ENCODE measurements around the gene SEMA3F. TPM values are rescaled to one million over a fixed set of nuclear protein-coding genes. Genes with fewer than 3 reads are reported as not detected.

Gene SEMA3F
- total RNA-seq, 1 experiment from 2014 or later, result 40.5 TPM

- peaks cover 25% of the 10 kb centered on the region for H3K36me3 ChIP-seq (replicated peaks; ENCODE audit: control insufficient read depth, insufficient read depth, low read length)
- no peak for DNase-seq
- no peaks in the 10 kb centered on the region for H3K27me3 ChIP-seq (ENCODE audit: control insufficient read depth, insufficient read depth, low read length)
- H3K4me3 ChIP-seq (ENCODE audit: insufficient read depth, low read depth, low read length), result no peak overlapping the region
Measured at GRCh38 chr3:50182533-50183099, 27.5 kb downstream of the SEMA3F start.

GRCh38 chr3:50183755-50184154 lies 28.6 kb downstream of the SEMA3F start:
- no peak for DNase-seq
- Histone ChIP-seq H3K4me3 (ENCODE audit: insufficient read depth, low read depth, low read length) (no peak overlapping the region), H3K27me3 (ENCODE audit: control insufficient read depth, insufficient read depth, low read length) (no peaks in the 10 kb centered on the region), H3K36me3 (replicated peaks; ENCODE audit: control insufficient read depth, insufficient read depth, low read length) (peaks cover 25% of the 10 kb centered on the region)

- no peak for DNase-seq
- Histone ChIP-seq H3K4me3 (ENCODE audit: insufficient read depth, low read depth, low read length) (no peak overlapping the region), H3K36me3 (replicated peaks; ENCODE audit: control insufficient read depth, insufficient read depth, low read length) (peaks cover 25% of the 10 kb centered on the region), H3K27me3 (ENCODE audit: control insufficient read depth, insufficient read depth, low read length) (no peaks in the 10 kb centered on the region)
Measured at GRCh38 chr3:50184242-50184978, 29.3 kb downstream of the SEMA3F start.

- no peak overlapping the region for H3K4me3 ChIP-seq (ENCODE audit: insufficient read depth, low read depth, low read length)
- H3K27me3 ChIP-seq (ENCODE audit: control insufficient read depth, insufficient read depth, low read length), result no peaks in the 10 kb centered on the region
- H3K36me3 ChIP-seq (replicated peaks; ENCODE audit: control insufficient read depth, insufficient read depth, low read length), result peaks cover 25% of the 10 kb centered on the region
Measured at GRCh38 chr3:50185230-50185629, 30.1 kb downstream of the SEMA3F start.

GRCh38 chr3:50186096-50186495 lies 31.0 kb downstream of the SEMA3F start:
- Histone ChIP-seq H3K36me3 (replicated peaks; ENCODE audit: control insufficient read depth, insufficient read depth, low read length) (peaks cover 25% of the 10 kb centered on the region), H3K27me3 (ENCODE audit: control insufficient read depth, insufficient read depth, low read length) (no peaks in the 10 kb centered on the region), H3K4me3 (ENCODE audit: insufficient read depth, low read depth, low read length) (no peak overlapping the region)
- DNase-seq, result no peak

More at GRCh38 chr3:50185230-50185629, 30.1 kb downstream of the SEMA3F start:
- DNase-seq, result no peak

GRCh38 chr3:50187750-50188149 lies 32.6 kb downstream of the SEMA3F start:
- Histone ChIP-seq H3K36me3 (replicated peaks; ENCODE audit: control insufficient read depth, insufficient read depth, low read length) (peaks cover 21% of the 10 kb centered on the region), H3K27me3 (ENCODE audit: control insufficient read depth, insufficient read depth, low read length) (no peaks in the 10 kb centered on the region), H3K4me3 (ENCODE audit: insufficient read depth, low read depth, low read length) (no peak overlapping the region)
- no peak for DNase-seq

GRCh38 chr3:50189274-50189673 lies 34.1 kb downstream of the SEMA3F start:
- Histone ChIP-seq H3K4me3 (ENCODE audit: insufficient read depth, low read depth, low read length) (no peak overlapping the region), H3K27me3 (ENCODE audit: control insufficient read depth, insufficient read depth, low read length) (peaks cover 2% of the 10 kb centered on the region), H3K36me3 (replicated peaks; ENCODE audit: control insufficient read depth, insufficient read depth, low read length) (peaks cover 15% of the 10 kb centered on the region)
- DNase-seq, result peak; percentile 91

GRCh38 chr3:50189989-50190388 lies 34.9 kb downstream of the SEMA3F start:
- DNase-seq, result no peak
- H3K36me3 ChIP-seq (replicated peaks; ENCODE audit: control insufficient read depth, insufficient read depth, low read length), result peaks cover 11% of the 10 kb centered on the region
- no peak overlapping the region for H3K4me3 ChIP-seq (ENCODE audit: insufficient read depth, low read depth, low read length)
- peaks cover 3% of the 10 kb centered on the region for H3K27me3 ChIP-seq (ENCODE audit: control insufficient read depth, insufficient read depth, low read length)

GRCh38 chr3:50190936-50191660 lies 36.0 kb downstream of the SEMA3F start, which contains the start of gene GNAT1:
GNAT1 (plus strand) TSS chr3:50191610; CDS start chr3:50191726, 116 bp downstream.
- DNase-seq, result no peak
- H3K4me3 ChIP-seq (ENCODE audit: insufficient read depth, low read depth, low read length), result no peak within 1 kb of the TSS
- peaks cover 5% of the 10 kb centered on the region for H3K36me3 ChIP-seq (replicated peaks; ENCODE audit: control insufficient read depth, insufficient read depth, low read length)
- peaks cover 3% of the 10 kb centered on the region for H3K27me3 ChIP-seq (ENCODE audit: control insufficient read depth, insufficient read depth, low read length)

- Histone ChIP-seq H3K36me3 (replicated peaks; ENCODE audit: control insufficient read depth, insufficient read depth, low read length) (peaks cover 1% of the 10 kb centered on the region; the same call in 1 of the 2 replicates), H3K4me3 (ENCODE audit: insufficient read depth, low read depth, low read length) (no peak overlapping the region), H3K27me3 (ENCODE audit: control insufficient read depth, insufficient read depth, low read length) (peaks cover 3% of the 10 kb centered on the region)
- no peak for DNase-seq
Measured at GRCh38 chr3:50192124-50192523, 37.0 kb downstream of the SEMA3F start.

- H3K36me3 ChIP-seq (replicated peaks; ENCODE audit: control insufficient read depth, insufficient read depth, low read length), result no peaks in the 10 kb centered on the region
- peaks cover 3% of the 10 kb centered on the region for H3K27me3 ChIP-seq (ENCODE audit: control insufficient read depth, insufficient read depth, low read length)
- H3K4me3 ChIP-seq (ENCODE audit: insufficient read depth, low read depth, low read length), result no peak overlapping the region
- DNase-seq, result peak; percentile 96
Measured at GRCh38 chr3:50192689-50193141, 37.6 kb downstream of the SEMA3F start.

GRCh38 chr3:50193286-50193685 lies 38.2 kb downstream of the SEMA3F start:
- DNase-seq, result no peak
- Histone ChIP-seq H3K27me3 (ENCODE audit: control insufficient read depth, insufficient read depth, low read length) (peaks cover 3% of the 10 kb centered on the region), H3K36me3 (replicated peaks; ENCODE audit: control insufficient read depth, insufficient read depth, low read length) (no peaks in the 10 kb centered on the region)

GRCh38 chr3:50193746-50194127 lies 38.6 kb downstream of the SEMA3F start:
- H3K27me3 ChIP-seq (ENCODE audit: control insufficient read depth, insufficient read depth, low read length), result peaks cover 3% of the 10 kb centered on the region
- no peak for DNase-seq
- no peak overlapping the region for H3K4me3 ChIP-seq (ENCODE audit: insufficient read depth, low read depth, low read length)
- no peaks in the 10 kb centered on the region for H3K36me3 ChIP-seq (replicated peaks; ENCODE audit: control insufficient read depth, insufficient read depth, low read length)

More at GRCh38 chr3:50193286-50193685, 38.2 kb downstream of the SEMA3F start:
- no peak overlapping the region for H3K4me3 ChIP-seq (ENCODE audit: insufficient read depth, low read depth, low read length)

GRCh38 chr3:50194128-50194902 lies 39.2 kb downstream of the SEMA3F start:
- peaks cover 3% of the 10 kb centered on the region for H3K27me3 ChIP-seq (ENCODE audit: control insufficient read depth, insufficient read depth, low read length)
- no peaks in the 10 kb centered on the region for H3K36me3 ChIP-seq (replicated peaks; ENCODE audit: control insufficient read depth, insufficient read depth, low read length)
- peak overlapping the region; percentile 19; the same call in 1 of the 2 replicates for H3K4me3 ChIP-seq (ENCODE audit: insufficient read depth, low read depth, low read length)
- DNase-seq, result peak; percentile 97
